ENCODE measurements around the gene WASHC4. TPM values are rescaled to one million over a fixed set of nuclear protein-coding genes. Genes with fewer than 3 reads are reported as not detected.
"Not testable (repeated sequence)": the region's sequence is repeated elsewhere in the genome, so short reads cannot be mapped to it uniquely, and the experiment has no call there.

WASHC4 gene
- total RNA-seq, 1 experiment from 2014 or later, result 25.5 TPM

- CTCF ChIA-PET; ATAC-seq; H3K79me2 ChIP-seq (ENCODE audit: insufficient read depth, low read length); H2AFZ ChIP-seq (ENCODE audit: low read depth, low read length, poor library complexity, severe bottlenecking); H3K4me1 ChIP-seq (ENCODE audit: control insufficient read depth in 1 of 2, insufficient read depth in 2 of 2, low read length in 2 of 2); H4K20me1 ChIP-seq (ENCODE audit: insufficient read depth); DNase-seq (ENCODE audit: low read depth, low spot score); intact Hi-C loops (cut with micrococcal nuclease); BruUV-seq (replicated peaks); H3K9me3 ChIP-seq (ENCODE audit: control insufficient read depth in 1 of 2, insufficient read depth in 1 of 2, low read depth in 1 of 2, low read length in 2 of 2); H3K4me2 ChIP-seq (ENCODE audit: low read length); H3K27me3 ChIP-seq (ENCODE audit: insufficient read depth, low read length); H3K4me3 ChIP-seq (replicated peaks in 1 of 2; ENCODE audit: low read depth in 1 of 2, low read length in 2 of 2); H3K9ac ChIP-seq (ENCODE audit: low read length); H3K36me3 ChIP-seq (ENCODE audit: control insufficient read depth in 1 of 2, insufficient read depth in 2 of 2, low read length in 2 of 2); RAD21 ChIA-PET (ENCODE audit: low non-redundant PET in 1 of 2, low total read pairs in 2 of 2, uncharacterized antibody in 2 of 2, unreplicated experiment in 2 of 2); H3K9me2 ChIP-seq (ENCODE audit: insufficient read depth); POLR2A ChIA-PET; H3K27ac ChIP-seq (ENCODE audit: low read depth, low read length): not testable (repeated sequence)
These were observed 76.4 kb downstream of the WASHC4 start for GRCh38 chr12:105183976-105184375.

- no peak for DNase-seq (ENCODE audit: low read depth, low spot score)
- H3K4me1 ChIP-seq (ENCODE audit: control insufficient read depth in 1 of 2, insufficient read depth in 2 of 2, low read length in 2 of 2), result no peaks in the 10 kb centered on the region
- peaks cover 0 to 12% of the 10 kb centered on the region in 2 experiments; a peak in 3 of 4 replicates for H3K36me3 ChIP-seq (ENCODE audit: control insufficient read depth in 1 of 2, insufficient read depth in 2 of 2, low read length in 2 of 2)
- no peak overlapping the region for H2AFZ ChIP-seq (ENCODE audit: low read depth, low read length, poor library complexity, severe bottlenecking)
- H3K4me3 ChIP-seq (replicated peaks in 1 of 2; ENCODE audit: low read depth in 1 of 2, low read length in 2 of 2), result no peak overlapping the region
- BruUV-seq (replicated peaks), result no TSS peak
- H4K20me1 ChIP-seq (ENCODE audit: insufficient read depth), result no peaks in the 10 kb centered on the region
- no peaks in the 10 kb centered on the region for H3K9me3 ChIP-seq (ENCODE audit: control insufficient read depth in 1 of 2, insufficient read depth in 1 of 2, low read depth in 1 of 2, low read length in 2 of 2)
- no peaks in the 10 kb centered on the region for H3K79me2 ChIP-seq (ENCODE audit: insufficient read depth, low read length)
- no peak for TF ChIP-seq EGR1 (IDR thresholded peaks at IDR 0.05; ENCODE audit: low read depth)
- TF ChIP-seq EZH2phosphoT487 (IDR thresholded peaks at IDR 0.05; ENCODE audit: borderline replicate concordance), result no peak
- TF ChIP-seq POLR2AphosphoS5 (IDR thresholded peaks at IDR 0.05; ENCODE audit: low read depth, low read length), result no peak
- TF ChIP-seq CEBPB (IDR thresholded peaks at IDR 0.05; ENCODE audit: low read depth), result no peak
- no peak for TF ChIP-seq ZBTB33 (IDR thresholded peaks at IDR 0.05; ENCODE audit: extremely low read depth, insufficient replicate concordance, low read length)
- no peak for TF ChIP-seq ATF3 (IDR thresholded peaks at IDR 0.05)
- TF ChIP-seq JUND (IDR thresholded peaks at IDR 0.05), result no peak
- no peak for TF ChIP-seq CTCF (IDR thresholded peaks at IDR 0.05 in 2 of 3, conservative IDR thresholded peaks at IDR 0.05 in 1 of 3; ENCODE audit: borderline replicate concordance in 1 of 3, insufficient read depth in 1 of 3, low read depth in 2 of 3, low read length in 2 of 3)
- TF ChIP-seq ELF1 (IDR thresholded peaks at IDR 0.05; ENCODE audit: borderline replicate concordance, low read depth), result no peak
- no peak for TF ChIP-seq ZFX (IDR thresholded peaks at IDR 0.05)
- TF ChIP-seq ZNF274 (IDR thresholded peaks at IDR 0.05; ENCODE audit: low read depth, low read length), result no peak
- TF ChIP-seq MAX (IDR thresholded peaks at IDR 0.05), result no peak
- no peak for TF ChIP-seq SP1 (IDR thresholded peaks at IDR 0.05; ENCODE audit: low read depth)
- TF ChIP-seq SRF (IDR thresholded peaks at IDR 0.05; ENCODE audit: low read depth), result no peak
- TF ChIP-seq RAD21 (IDR thresholded peaks at IDR 0.05; ENCODE audit: low read depth), result no peak
- no peak for TF ChIP-seq SIN3A (IDR thresholded peaks at IDR 0.05; ENCODE audit: low read depth)
- no peak for TF ChIP-seq FOSL1 (IDR thresholded peaks at IDR 0.05; ENCODE audit: low read depth)
- no peak for TF ChIP-seq POLR2A (IDR thresholded peaks at IDR 0.05; ENCODE audit: borderline replicate concordance, extremely low read depth, insufficient read depth, insufficient read length)
- no peak for TF ChIP-seq CBX3 (IDR thresholded peaks at IDR 0.05; ENCODE audit: low read depth)
- TF ChIP-seq TCF7L2 (IDR thresholded peaks at IDR 0.05; ENCODE audit: borderline replicate concordance, extremely low read depth, insufficient read depth, insufficient read length), result no peak
- no peaks in the 10 kb centered on the region for H3K9me2 ChIP-seq (ENCODE audit: insufficient read depth)
- ChIA-PET RAD21 (ENCODE audit: low non-redundant PET in 1 of 2, low total read pairs in 2 of 2, uncharacterized antibody in 2 of 2, unreplicated experiment in 2 of 2) (no interaction called here), POLR2A (no interaction called here), CTCF (no interaction called here)
- ATAC-seq, result no peak
- no peak overlapping the region for H3K27ac ChIP-seq (ENCODE audit: low read depth, low read length)
- no peak overlapping the region for H3K4me2 ChIP-seq (ENCODE audit: low read length)
- H3K9ac ChIP-seq (ENCODE audit: low read length), result no peak overlapping the region
- no peaks in the 10 kb centered on the region for H3K27me3 ChIP-seq (ENCODE audit: insufficient read depth, low read length)
- intact Hi-C loops (cut with micrococcal nuclease), result no loop called here
These were observed 81.8 kb downstream of the WASHC4 start for GRCh38 chr12:105189293-105189692.

Data from HCT116 (cell line).